Erythroblast (primary cell): ENCODE measurements around the gene MAGEF1.

Source experiments
- GATA1 ChIP-seq: IDR thresholded peaks from 2 replicates; pipeline ENCODE4 v1.6.1; 2011; ENCODE audit warnings: low read depth, mild to moderate bottlenecking, control low read depth, low read length, moderate library complexity
- POLR2A ChIP-seq: IDR thresholded peaks from 2 replicates; pipeline ENCODE4 v1.6.1; 2011; ENCODE audit warnings: mild to moderate bottlenecking, low read length

GRCh38 chr3:184662187-184662586 lies 49.7 kb downstream of the MAGEF1 start:
- TF ChIP-seq POLR2A (no peak), GATA1 (no peak)
